ENCODE results near the gene MMP8.

Gene MMP8

DNA sequence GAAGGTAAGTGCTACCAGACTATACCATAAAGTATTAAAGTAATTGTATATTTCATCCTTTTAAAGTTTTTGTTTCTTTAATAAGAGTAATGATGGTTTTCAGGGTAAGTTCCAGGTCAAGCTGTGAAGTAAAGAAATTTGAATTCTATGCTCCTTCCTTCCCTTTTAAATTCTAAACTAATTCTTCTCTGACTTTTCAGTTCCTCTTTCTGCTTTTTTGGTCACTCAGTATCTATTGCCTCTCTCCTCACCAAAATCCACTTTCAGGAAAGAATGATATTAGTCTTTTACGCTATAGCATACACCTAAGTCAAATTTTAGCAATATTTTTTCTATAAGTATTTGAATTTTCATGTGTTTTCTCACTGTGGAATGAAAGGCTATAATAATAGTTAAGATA is 8.2 kb downstream of the MMP8 start:
- Mint-ChIP-seq H3K27me3 (ENCODE audit: low read depth) (no peaks in the 10 kb centered on the region), H3K4me3 (no peak overlapping the region), H3K27ac (no peak overlapping the region), H3K4me1 (no peaks in the 10 kb centered on the region), H3K9me3 (no peaks in the 10 kb centered on the region), H3K36me3 (ENCODE audit: low read depth) (no peaks in the 10 kb centered on the region)
- TF ChIP-seq, protein P1, sequence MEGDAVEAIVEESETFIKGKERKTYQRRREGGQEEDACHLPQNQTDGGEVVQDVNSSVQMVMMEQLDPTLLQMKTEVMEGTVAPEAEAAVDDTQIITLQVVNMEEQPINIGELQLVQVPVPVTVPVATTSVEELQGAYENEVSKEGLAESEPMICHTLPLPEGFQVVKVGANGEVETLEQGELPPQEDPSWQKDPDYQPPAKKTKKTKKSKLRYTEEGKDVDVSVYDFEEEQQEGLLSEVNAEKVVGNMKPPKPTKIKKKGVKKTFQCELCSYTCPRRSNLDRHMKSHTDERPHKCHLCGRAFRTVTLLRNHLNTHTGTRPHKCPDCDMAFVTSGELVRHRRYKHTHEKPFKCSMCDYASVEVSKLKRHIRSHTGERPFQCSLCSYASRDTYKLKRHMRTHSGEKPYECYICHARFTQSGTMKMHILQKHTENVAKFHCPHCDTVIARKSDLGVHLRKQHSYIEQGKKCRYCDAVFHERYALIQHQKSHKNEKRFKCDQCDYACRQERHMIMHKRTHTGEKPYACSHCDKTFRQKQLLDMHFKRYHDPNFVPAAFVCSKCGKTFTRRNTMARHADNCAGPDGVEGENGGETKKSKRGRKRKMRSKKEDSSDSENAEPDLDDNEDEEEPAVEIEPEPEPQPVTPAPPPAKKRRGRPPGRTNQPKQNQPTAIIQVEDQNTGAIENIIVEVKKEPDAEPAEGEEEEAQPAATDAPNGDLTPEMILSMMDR (IDR thresholded peaks at IDR 0.05; ENCODE audit: unreplicated experiment in 3 of 3), result no peak

DNA sequence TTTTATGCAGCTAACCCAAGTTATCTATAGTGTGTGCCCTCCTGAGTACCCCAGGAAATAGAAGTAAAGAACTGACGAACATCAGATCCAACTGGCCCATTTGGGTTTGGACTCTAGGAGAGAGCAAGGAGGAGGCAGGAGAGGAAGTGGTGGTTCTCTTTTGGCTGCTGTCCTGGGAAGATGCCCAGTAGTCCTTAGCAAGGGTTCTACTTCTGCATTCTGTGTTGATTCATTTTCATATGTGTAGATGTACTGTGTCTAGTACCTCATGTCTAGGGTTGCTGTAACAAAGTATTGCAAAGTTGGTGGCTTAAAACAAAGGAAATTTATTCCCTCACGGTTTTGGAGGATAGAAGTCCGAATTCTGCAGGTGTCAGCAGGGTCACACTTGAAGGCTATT is 12.6 kb downstream of the MMP8 start:
- Mint-ChIP-seq H3K9me3 (no peaks in the 10 kb centered on the region), H3K36me3 (ENCODE audit: low read depth) (no peaks in the 10 kb centered on the region), H3K27me3 (ENCODE audit: low read depth) (peaks cover 3% of the 10 kb centered on the region), H3K4me1 (no peaks in the 10 kb centered on the region), H3K4me3 (no peak overlapping the region), H3K27ac (no peak overlapping the region)
- TF ChIP-seq, protein P1 (IDR thresholded peaks at IDR 0.05; ENCODE audit: unreplicated experiment in 3 of 3), result no peak

DNA sequence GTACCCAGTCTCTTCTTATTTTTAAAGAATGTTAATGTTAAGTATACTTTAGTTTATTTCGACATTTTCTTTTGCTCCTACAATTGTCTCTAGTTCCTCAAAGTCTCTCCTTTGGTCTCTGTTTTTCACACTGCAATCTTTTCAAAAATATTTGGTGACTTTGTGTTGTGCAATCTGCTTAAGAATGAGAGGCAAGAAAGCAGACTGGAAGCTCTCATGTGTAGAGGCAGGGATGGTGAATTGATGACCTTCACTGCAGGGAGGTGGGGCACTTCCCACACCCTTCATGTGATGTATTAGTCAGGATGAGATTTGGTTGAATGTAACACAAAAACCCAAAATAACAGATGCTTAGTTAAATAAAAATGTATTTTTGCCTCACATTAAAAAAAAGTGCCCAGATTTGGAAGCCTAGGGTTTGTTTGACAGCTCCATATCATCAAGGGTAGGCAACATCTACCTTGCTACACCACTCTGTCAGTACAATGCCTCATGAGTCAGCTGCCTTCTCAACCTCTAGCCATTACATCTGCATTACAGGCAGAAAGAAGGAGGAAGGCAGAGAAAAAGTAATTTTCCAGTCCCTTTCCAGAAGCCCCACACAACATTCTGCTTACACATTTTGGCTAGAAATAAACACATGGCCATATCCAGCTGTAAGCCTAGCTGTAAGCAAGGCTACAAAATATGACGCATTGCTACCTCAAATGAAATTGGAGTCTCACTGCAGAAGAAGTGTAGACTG is 15.4 kb downstream of the MMP8 start:
- H3K27ac Mint-ChIP-seq, result no peak overlapping the region
- peaks cover 6% of the 10 kb centered on the region for H3K27me3 Mint-ChIP-seq (ENCODE audit: low read depth)
- TF ChIP-seq, protein P1 (IDR thresholded peaks at IDR 0.05; ENCODE audit: unreplicated experiment in 3 of 3), result no peak
- no peaks in the 10 kb centered on the region for H3K36me3 Mint-ChIP-seq (ENCODE audit: low read depth)
- H3K4me1 Mint-ChIP-seq, result no peaks in the 10 kb centered on the region
- no peaks in the 10 kb centered on the region for H3K9me3 Mint-ChIP-seq
- no peak overlapping the region for H3K4me3 Mint-ChIP-seq

DNA sequence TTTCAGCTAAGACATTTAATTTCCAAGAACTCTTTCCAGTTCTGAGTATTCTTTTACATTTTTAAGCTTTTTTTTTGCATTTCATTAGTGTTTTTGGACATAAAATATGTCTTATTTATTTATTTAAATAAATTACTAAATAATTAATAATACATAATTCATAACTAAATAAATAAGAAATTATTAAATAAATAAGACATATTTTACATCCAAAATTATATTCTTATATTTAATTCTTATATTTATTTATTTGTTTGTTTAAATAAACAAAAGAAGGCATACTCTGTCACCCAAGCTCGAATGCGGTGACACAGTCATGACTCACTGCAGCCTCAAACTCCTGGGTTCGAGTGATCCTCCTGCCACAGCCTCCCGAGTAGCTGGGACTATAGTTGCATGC is 16.1 kb downstream of the MMP8 start:
- TF ChIP-seq, protein P1 (IDR thresholded peaks at IDR 0.05; ENCODE audit: unreplicated experiment in 3 of 3), result no peak
- Mint-ChIP-seq H3K4me1 (no peaks in the 10 kb centered on the region), H3K4me3 (no peak overlapping the region), H3K27ac (no peak overlapping the region), H3K9me3 (no peaks in the 10 kb centered on the region), H3K27me3 (ENCODE audit: low read depth) (peaks cover 11% of the 10 kb centered on the region), H3K36me3 (ENCODE audit: low read depth) (no peaks in the 10 kb centered on the region)

DNA sequence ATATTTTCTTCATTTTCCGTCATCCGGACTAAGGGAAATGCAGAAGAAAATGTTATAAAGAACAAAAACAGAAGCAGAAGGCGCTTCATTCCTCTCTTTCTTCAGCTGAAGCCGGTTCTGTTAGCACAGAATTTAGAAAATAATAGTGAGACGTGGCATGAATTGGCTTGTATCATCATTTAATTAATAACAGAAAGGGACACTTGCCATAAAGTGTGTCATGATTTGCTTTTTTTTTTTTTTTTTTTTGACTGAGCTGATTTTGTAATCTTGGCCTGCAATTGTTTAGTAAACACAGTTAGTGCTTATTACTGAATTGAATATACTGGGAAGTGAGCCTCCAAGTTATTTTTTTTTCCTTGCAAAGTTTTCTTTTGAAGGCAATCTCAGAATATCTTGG is 19.1 kb downstream of the MMP8 start, which contains the start of gene MMP27:
Gene MMP27, minus strand, starts transcription at position 144 of the 400 bp plus-strand sequence. Its CDS starts 55 bp downstream, at position 89.
- H3K9me3 Mint-ChIP-seq, result no peaks in the 10 kb centered on the region
- no peaks in the 10 kb centered on the region for H3K36me3 Mint-ChIP-seq (ENCODE audit: low read depth)
- H3K4me1 Mint-ChIP-seq, result no peaks in the 10 kb centered on the region
- H3K27ac Mint-ChIP-seq, result no peak within 1 kb of the TSS
- no peak within 1 kb of the TSS for H3K4me3 Mint-ChIP-seq
- peaks cover 11% of the 10 kb centered on the region for H3K27me3 Mint-ChIP-seq (ENCODE audit: low read depth)
- TF ChIP-seq, protein P1 (IDR thresholded peaks at IDR 0.05; ENCODE audit: unreplicated experiment in 3 of 3), result no peak

DNA sequence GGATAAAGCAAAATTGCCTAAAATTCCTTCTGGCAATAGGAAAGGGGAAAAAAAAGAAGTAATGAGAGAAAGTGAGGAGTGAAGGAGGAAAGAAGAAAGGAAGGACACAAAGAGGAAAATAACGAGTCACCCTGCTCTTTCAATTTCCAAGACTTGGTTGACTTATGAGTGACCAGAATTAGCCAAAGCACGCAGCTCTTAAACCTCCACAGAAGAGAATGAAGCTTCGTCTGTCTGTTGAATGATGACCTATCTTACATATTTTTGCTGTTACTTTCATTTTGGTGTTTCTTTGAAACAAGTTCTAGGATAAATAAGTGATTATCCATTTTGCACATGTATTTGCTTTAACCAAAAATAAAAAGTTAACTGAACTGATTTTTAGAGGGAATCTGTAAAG is 19.9 kb downstream of the MMP8 start:
- H3K9me3 Mint-ChIP-seq, result no peaks in the 10 kb centered on the region
- no peaks in the 10 kb centered on the region for H3K36me3 Mint-ChIP-seq (ENCODE audit: low read depth)
- TF ChIP-seq, protein P1 (IDR thresholded peaks at IDR 0.05; ENCODE audit: unreplicated experiment in 3 of 3), result no peak
- H3K4me1 Mint-ChIP-seq, result no peaks in the 10 kb centered on the region
- peaks cover 11% of the 10 kb centered on the region for H3K27me3 Mint-ChIP-seq (ENCODE audit: low read depth)
- no peak overlapping the region for H3K4me3 Mint-ChIP-seq
- no peak overlapping the region for H3K27ac Mint-ChIP-seq

Measured in nephron (organoid).